Measurements from ENCODE around the gene SOST. TPM values are rescaled to one million over a fixed set of nuclear protein-coding genes. Genes with fewer than 3 reads are reported as not detected.

The SOST gene
- polyA plus RNA-seq, 2 of the 4 experiments (the other 2 are of a cell fraction), result 0.03 to 0.05 TPM

GRCh38 chr17:43759836-43760235 is 1.2 kb upstream of the SOST start:
- Histone ChIP-seq H3K9me3 (no peaks in the 10 kb centered on the region), H3K4me3 (no peak overlapping the region), H3K4me1 (peaks cover 12% of the 10 kb centered on the region), H3K27ac (peak overlapping the region in 1 of 2 experiments; percentile 13; a peak in 1 of 6 replicates), H3K4me2 (no peak overlapping the region)
- ATAC-seq (peak in 1 of 2 experiments; percentile 8; a peak in 3 of 6 replicates), FAIRE-seq (no peak), DNase-seq (ENCODE audit: low read depth in 1 of 2, low spot score in 1 of 2) (no peak)
- 82% methylated on average over 5 of the region's 7 CpGs for WGBS (ENCODE audit: missing lambda C conversion rate)
- TF ChIP-seq, protein P1, sequence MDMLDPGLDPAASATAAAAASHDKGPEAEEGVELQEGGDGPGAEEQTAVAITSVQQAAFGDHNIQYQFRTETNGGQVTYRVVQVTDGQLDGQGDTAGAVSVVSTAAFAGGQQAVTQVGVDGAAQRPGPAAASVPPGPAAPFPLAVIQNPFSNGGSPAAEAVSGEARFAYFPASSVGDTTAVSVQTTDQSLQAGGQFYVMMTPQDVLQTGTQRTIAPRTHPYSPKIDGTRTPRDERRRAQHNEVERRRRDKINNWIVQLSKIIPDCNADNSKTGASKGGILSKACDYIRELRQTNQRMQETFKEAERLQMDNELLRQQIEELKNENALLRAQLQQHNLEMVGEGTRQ (IDR thresholded peaks at IDR 0.05), result no peak
- TF ChIP-seq ELK1 (IDR thresholded peaks at IDR 0.05; ENCODE audit: low read depth, low read length), result no peak
- TF ChIP-seq RARB (CRISPR knock-in tag; IDR thresholded peaks at IDR 0.05), result no peak
- no peak for TF ChIP-seq NPAS2 (CRISPR knock-in tag; IDR thresholded peaks at IDR 0.05; ENCODE audit: borderline replicate concordance)
- no peak for TF ChIP-seq ZNF302 (CRISPR knock-in tag; IDR thresholded peaks at IDR 0.05)
- no peak for TF ChIP-seq E2F6 (IDR thresholded peaks at IDR 0.05; ENCODE audit: borderline replicate concordance, low read depth)
- no peak for TF ChIP-seq NR3C1 (IDR thresholded peaks at IDR 0.05)
- TF ChIP-seq RAD21 (conservative IDR thresholded peaks at IDR 0.05 in 1 of 2, IDR thresholded peaks at IDR 0.05 in 1 of 2), result no peak
- TF ChIP-seq HOXB5 (CRISPR knock-in tag; IDR thresholded peaks at IDR 0.05), result no peak
- no peak for TF ChIP-seq ESRRA (IDR thresholded peaks at IDR 0.05; ENCODE audit: borderline replicate concordance, low read length)
- POLR2A ChIA-PET, result interaction anchor here (2.4 kb wide), 1 partner anchor 65 kb away, joined by 6 read pairs; no protein-coding TSS in a partner anchor
- CTCF ChIA-PET, result interaction anchor here (0.6 to 13.9 kb wide), 50 partner anchors 7 to 420 kb away, joined by 3 to 288 read pairs (median 4); partner anchors contain the start of genes CD300LG, DHX8, DUSP3 and ETV4

- ChIA-PET CTCF (interaction anchor here (1.2 to 13.9 kb wide), 8 partner anchors 9 to 215 kb away, joined by 3 to 288 read pairs (median 94); partner anchors contain the start of gene DUSP3), POLR2A (no interaction called here)
- Histone ChIP-seq H3K4me2 (no peak overlapping the region), H3K9me3 (no peaks in the 10 kb centered on the region), H3K4me1 (peaks cover 20% of the 10 kb centered on the region), H3K4me3 (no peak overlapping the region), H3K27ac (no peak overlapping the region)
- TF ChIP-seq HDAC2 (IDR thresholded peaks at IDR 0.05), result no peak
- TF ChIP-seq ZNF302 (CRISPR knock-in tag; IDR thresholded peaks at IDR 0.05), result no peak
- no peak for TF ChIP-seq JUNB (IDR thresholded peaks at IDR 0.05)
- TF ChIP-seq E2F6 (IDR thresholded peaks at IDR 0.05; ENCODE audit: borderline replicate concordance, low read depth), result no peak
- TF ChIP-seq SMC3 (IDR thresholded peaks at IDR 0.05), result no peak
- ATAC-seq, result no peak
- DNase-seq (ENCODE audit: low read depth in 1 of 2, low spot score in 1 of 2), result no peak
- 61% methylated on average over 6 of the region's 6 CpGs for WGBS (ENCODE audit: missing lambda C conversion rate)
- no peak for FAIRE-seq
Measured at GRCh38 chr17:43758086-43758485, 505 bp downstream of the SOST start.

GRCh38 chr17:43757171-43757660 is 1.4 kb downstream of the SOST start:
- Histone ChIP-seq H3K9me3 (no peaks in the 10 kb centered on the region), H3K27ac (no peak overlapping the region), H3K4me3 (no peak overlapping the region), H3K4me2 (no peak overlapping the region), H3K4me1 (peaks cover 20% of the 10 kb centered on the region)
- no peak for DNase-seq (ENCODE audit: low read depth in 1 of 2, low spot score in 1 of 2)
- WGBS (ENCODE audit: missing lambda C conversion rate), result 81% methylated on average over 6 of the region's 8 CpGs
- ChIA-PET CTCF (interaction anchor here (0.8 to 13.9 kb wide), 7 partner anchors 10 to 198 kb away, joined by 3 to 288 read pairs (median 36); no protein-coding TSS in a partner anchor), POLR2A (no interaction called here)
- TF ChIP-seq TFCP2L1 (CRISPR knock-in tag; IDR thresholded peaks at IDR 0.05), result no peak
- TF ChIP-seq, protein P2, sequence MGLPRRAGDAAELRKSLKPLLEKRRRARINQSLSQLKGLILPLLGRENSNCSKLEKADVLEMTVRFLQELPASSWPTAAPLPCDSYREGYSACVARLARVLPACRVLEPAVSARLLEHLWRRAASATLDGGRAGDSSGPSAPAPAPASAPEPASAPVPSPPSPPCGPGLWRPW (IDR thresholded peaks at IDR 0.05), result no peak
- no peak for TF ChIP-seq EHF (CRISPR knock-in tag; IDR thresholded peaks at IDR 0.05)
- TF ChIP-seq MAX (IDR thresholded peaks at IDR 0.05), result no peak
- no peak for ATAC-seq
- FAIRE-seq, result no peak
